NCI-H82 treated with DMSO at 0.1 percent for 48 hours (cell line): ENCODE measurements around the gene FCAMR.
A peak's percentile ranks its signal among the peaks of the same experiment; 100 is the strongest.

ENCODE experiments used
- DNase-seq: peaks from one replicate; lab custom pipeline; 2025; ENCODE audit not compliant: unreplicated experiment; lab: John Stamatoyannopoulos, UW

FCAMR gene, protein sequence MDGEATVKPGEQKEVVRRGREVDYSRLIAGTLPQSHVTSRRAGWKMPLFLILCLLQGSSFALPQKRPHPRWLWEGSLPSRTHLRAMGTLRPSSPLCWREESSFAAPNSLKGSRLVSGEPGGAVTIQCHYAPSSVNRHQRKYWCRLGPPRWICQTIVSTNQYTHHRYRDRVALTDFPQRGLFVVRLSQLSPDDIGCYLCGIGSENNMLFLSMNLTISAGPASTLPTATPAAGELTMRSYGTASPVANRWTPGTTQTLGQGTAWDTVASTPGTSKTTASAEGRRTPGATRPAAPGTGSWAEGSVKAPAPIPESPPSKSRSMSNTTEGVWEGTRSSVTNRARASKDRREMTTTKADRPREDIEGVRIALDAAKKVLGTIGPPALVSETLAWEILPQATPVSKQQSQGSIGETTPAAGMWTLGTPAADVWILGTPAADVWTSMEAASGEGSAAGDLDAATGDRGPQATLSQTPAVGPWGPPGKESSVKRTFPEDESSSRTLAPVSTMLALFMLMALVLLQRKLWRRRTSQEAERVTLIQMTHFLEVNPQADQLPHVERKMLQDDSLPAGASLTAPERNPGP

DNA sequence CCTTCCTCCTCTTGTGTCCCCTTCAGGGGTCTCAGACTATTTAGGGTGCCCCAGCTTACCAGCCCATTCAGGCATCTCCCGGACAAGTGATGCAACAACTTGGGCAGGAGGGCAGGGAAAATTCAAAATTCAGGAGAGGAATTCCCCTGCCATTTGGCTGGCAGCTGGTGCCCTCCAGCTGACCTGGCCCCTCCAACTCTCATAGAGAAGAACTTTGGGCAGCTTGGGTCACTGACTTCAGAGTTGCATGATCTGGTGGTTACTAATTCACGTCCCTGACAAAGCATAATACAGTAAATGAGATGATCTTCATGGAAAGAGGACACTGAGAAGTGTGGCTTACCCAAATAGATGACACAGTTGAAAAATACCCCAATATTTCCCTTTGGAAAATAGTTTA is at the start of gene FCAMR:
Gene FCAMR, minus strand, starts transcription at position 15 of the 400 bp plus-strand sequence. CDS start 335 bp downstream, outside the sequence.
- no peak for DNase-seq

DNA sequence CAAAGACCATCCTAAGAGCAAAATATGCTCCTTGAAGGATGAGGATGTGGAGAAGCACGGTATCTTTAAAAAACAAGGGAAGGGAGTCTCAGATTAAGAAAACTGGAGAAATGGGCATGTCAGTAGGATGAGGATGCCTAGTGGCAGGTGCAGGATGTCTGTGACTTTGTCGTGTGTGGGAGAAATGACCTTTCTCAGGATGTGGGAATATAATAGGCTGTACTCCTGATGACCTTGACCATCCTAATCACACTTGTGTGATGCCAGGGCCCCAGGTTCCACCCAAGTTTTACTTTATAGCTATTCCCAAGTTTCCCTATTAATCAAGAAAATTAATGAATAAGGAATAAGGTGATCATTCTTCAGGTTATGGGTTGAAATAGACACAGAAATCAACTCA is 49.4 kb upstream of the FCAMR start:
- DNase-seq, result no peak

DNA sequence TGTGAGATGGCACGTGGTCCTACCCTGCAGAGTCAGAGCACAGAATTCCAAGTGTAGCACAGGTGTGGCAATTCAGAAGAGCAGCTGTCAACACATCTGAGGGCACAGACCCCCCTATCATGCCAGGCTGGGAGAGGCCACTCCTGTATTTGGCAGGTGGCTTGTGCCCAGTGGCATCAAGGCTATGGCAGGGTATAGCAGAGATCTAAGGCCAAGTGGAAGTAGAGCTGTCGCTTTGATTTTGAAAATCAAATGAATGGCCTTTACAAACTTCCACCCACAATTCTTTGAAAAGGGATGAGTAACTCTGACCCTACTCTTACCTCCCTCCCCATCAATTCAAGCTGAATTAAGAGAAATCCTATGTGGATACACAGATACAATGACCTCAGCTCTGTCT is 48.9 kb upstream of the FCAMR start:
- DNase-seq, result no peak

DNA sequence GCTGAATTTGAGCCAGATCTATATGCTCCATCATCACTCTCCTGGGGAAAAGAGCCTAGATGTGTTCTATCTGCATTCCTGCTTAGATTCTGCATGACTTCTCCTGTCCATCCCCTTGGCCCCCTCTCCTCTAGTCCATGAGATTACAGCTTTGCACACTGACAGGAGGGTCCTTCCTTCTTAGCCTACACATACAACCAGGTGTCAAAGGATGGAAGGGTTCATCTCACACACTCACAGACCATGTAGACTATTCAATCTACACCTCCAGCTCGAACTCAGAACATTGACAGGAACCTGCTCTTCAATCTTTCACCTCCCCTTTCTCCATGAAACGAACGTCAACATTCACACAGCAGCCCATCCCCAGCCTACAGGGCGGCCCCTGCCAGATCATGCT is 48.4 kb upstream of the FCAMR start:
- no peak for DNase-seq

DNA sequence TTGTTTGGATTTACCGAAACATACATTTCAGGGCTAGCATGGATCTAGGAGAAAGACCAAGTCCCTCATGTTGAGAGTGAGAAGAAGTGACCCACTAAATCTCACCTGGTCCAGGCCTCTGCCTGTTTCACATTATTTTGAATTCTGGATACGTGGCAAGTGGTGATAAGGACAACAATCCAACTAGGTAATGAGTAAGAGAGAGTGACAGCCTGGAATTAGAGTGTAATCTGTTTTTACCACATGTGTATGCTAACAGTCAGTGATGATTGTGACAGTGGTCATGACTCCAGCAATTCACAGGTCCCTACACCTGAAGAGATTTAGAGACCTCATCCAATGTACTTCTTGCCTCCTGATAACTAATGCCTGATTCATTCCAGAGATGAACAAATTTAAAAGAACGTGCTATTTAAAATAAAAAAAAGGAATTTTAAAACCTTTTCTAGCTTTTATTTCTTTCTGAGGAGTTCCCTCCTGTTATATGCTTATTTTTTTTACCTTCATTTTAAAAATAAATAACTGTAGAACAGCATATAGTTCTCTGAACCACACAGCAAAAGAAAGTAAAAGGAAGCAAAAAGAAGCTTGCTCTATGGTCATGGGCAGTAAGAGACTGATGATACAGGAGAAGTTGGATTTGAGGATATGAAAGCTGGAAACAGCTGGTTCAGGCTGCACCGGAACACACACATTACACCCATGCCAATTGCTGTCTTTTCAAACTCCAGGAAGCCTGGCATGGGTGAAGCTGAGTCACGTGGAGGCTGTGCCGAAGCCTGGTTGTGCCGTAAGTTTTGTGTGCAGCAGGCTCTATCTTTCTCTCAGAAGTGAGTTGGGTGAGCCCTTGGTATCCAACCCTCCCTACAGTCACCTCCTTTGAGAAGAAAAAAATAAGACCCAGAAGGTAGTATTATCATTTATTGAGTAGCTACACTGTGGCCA is 47.6 kb upstream of the FCAMR start:
- DNase-seq, result no peak

DNA sequence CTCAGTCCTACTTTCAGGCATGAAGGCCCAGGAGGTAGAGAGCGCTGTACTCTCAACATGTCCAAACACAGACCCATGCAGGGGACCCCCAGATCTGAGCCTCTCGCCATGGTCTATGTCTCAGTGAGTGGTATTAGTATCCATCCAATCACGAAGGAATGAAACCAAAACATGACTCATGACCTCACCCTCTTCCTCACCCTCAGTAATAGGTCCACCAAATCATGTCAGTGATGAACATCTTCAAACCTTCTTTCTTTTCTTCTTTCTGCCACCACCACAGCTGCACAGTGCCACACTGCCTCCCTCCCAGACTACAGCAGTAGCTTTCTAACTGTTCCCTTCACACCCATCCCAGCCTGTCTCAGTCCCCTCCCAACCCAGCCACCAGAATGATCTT is 45.5 kb upstream of the FCAMR start:
- DNase-seq, result no peak

DNA sequence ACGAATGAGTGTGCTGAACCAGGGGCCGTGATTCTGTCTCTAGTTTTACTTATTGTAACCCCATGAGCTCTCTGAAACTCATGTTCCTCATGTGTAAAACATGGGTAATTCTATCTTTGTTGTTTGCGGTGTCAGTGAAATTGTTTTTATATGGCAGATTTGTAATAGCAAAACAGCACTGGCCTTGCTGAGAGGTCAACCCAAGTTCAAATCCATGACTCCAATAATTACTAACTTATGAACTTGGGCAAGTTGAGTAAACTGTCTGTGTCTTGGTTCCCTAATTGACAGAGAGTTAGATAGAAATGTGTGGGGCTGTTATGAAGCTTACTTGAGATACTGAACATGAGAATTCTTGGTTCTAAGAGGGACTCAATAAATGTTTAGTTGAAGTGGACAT is 44.5 kb upstream of the FCAMR start:
- no peak for DNase-seq

DNA sequence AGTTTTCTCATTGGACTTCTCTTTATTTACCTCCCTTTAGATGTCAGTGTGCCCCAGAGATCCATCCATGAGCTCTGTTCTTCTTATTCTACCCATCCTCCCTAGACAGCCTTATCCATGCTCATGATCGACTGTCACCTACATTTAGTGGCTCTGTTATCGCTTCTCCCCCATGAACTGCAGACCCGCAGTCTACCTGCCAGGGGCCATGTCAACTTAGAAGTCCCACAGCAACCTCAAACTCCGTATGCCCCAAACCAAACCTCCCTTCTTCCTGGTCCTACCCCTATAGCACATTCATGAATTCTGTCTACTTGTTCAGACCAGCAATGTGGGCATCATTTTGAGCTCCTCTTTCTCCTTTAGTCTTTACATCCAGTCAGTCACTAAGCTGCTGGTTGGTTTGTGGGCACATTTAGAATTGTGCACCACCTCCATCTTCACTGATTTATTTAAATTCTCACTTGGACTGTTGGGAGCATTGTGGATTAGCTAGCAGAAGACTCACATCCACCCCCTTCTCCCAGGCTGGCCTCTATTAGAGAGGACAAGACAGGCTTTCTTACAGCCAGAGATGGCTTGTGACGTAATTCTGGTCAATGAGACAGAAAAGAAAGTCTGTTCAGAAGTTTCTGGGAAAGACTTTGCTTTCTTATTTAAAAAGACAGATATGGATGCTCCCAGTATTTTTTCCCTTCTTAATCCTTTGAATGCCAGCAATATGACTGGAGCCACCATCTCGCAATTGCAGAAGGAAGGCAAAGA is 43.2 kb upstream of the FCAMR start:
- DNase-seq, result no peak

DNA sequence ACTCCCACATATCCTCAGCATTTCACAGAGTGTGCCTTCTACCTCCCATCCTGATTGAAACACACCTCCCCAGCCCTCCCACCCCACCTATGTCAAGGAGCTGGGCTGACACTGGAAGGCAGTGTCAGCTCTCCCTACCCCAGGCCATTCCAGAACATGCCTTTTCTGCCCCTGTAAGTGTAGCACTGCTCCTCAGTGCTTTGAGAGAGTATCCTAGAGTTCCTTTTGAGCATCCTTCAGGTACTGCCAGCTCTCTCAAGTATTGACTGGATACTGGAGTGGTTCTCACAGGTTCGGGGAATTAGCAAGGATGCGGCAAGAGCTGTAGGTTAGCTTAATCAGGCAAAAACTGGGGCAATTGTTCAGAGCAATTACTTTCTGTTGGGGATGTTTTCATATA is 40.5 kb upstream of the FCAMR start:
- no peak for DNase-seq

DNA sequence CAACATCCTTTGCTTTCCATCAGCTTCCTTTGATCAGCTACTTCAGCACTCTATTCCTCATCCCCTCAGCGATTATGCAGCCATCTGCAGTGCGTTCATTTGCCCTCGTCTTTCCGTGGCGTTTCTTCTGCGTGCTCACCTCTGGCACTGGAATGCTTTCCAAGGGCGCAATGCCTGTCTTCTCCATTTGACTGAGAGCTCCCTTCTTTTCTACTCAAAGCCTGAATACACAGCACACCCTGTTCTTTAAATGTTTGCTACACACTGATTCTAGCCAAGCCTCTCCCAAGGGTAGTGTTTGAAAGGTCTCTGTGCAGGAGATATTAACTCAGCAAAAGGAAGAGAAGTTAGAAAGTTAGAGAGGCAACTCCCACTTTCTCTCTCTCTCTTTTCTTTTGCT is 39.7 kb upstream of the FCAMR start:
- DNase-seq, result no peak

DNA sequence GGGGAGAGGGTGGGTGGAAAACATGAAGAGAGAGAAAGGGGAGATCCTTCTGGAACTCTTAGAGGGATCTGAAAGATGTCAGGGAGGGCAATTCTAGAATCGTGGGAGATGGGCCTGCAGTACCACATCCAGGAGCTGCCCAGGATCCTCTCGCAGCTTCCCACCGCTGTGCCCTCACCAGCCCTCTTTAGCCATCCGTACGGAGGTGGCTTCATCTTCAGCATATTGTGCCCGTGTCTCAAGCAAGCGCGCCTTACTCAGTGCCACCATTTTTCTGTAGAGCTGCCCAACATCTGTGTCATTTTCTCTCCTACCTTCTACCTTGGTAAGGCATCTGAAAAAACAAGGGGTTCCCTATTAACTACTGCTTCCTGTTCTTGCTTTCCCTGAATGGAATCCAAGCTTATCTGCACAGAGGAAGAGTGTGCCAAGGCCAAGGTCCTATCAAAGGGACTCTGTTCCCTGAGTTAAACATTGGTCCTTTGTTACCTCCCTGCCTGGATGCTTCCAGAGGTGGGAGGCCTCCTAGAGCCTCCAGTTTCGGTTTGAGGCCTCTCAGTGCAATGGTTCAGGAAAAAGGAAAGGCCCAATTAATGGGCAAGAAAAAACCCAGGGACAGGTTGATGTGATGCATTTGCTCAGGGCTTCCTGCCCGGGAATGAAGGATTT is 39.1 kb upstream of the FCAMR start:
- no peak for DNase-seq

DNA sequence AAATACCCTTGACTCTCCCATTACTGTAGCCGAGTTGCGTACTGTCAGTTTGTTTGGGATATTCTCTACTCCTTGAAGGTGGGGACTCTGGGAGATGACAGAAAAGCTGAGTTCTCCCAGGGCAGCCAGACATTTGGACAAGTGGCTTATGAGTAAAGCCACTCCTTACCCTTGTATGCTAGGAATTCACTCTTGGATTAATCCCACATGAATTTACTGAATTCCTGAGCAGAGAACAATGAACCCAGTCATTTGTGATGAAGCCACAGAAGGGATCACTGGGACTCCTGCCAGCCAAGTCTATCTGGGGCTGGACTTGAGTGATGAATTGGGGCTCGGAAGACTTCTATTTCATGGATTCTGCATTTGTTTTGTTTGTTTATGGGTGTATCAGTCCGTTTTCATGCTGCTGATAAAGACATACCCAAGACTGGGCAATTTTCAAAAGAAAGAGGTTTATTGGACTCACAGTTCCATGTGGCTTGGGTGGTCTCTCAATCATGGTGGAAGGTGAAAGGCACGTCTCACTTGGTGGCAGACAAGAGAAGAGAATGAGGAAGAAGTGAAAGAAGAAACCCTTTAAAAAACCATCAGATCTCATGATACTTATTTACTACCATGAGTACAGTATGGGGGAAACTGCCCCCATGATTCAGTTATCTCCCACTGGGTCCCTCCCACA is 37.2 kb upstream of the FCAMR start:
- DNase-seq, result no peak

DNA sequence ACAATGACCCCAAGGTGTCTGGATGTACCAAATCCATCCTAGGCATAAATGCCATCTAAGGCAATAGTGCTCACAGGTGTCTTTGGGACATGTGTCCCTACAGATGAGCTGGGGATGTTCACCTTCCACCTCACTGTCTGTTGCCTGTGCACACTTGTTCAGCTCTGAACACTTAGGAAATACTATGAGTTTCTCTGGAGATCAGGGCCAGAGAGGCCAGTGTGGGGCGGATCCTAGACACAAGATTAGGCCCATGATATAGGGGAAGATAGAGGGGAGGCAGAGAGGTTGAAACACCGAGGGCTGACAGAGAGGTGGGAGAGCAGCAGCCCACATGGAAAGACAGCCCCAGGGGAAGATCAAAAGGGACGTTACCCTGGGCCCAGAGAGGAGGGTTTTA is 36.7 kb upstream of the FCAMR start:
- DNase-seq, result no peak

DNA sequence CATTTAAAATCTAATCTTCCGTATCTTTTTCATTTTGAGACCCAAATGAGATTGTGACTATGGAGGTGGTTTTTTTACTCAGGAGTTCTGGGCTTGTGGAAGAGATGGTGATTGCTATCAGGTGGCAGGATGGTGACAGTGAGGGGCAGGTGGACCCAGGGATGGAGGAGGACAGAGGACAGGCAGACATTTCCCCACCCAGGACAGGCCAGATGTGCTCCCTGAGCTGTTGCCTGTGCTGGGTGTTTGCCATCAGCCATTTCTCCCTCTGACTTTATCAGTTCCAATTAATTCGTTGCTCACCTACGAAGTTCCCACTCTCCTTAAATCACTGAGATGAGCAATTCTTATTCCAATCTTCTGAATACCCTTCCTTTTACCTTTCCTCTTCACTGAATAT is 35.8 kb upstream of the FCAMR start:
- DNase-seq, result no peak

DNA sequence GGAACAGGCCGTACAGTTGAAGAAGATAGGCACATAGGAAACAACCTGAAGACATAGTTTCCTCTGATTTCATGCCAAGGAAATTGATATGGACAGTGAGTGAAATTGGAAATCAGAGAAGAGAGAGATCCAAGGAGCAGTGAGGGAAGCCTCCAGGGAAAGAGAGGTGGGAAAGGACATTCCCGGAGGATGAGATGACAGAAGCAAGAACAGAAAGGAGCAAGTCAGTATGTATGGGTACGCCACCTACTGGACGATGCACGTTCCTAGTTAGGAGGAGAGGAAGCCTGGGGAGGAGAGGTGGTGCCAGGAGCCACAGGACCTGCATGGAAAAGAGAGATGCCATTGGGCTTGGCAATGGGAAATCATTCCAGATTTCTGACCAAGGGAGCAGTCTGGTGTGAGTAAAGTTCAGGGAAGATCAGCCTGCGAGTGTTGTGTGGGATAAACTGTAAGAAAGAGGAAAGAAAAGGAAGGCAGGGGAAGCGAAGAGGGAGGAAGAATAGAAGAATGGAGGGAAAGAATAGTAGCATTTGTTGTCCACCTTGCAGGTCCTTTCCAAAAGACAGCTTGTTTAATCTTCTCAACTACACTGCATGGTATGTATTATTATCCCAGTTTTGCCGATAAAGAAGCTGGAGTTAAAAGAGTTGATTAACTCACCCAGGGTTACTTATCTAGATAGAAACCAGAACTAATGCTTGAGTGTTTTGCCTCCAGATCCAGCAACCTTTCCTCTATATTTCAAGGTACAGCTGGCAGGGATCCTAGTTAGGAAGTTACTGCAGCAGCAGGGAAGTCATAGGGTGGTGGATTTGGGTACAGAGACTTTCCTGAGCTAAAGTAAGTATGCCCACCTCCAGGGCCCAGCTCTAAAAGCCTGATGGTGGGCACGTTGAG is 34.9 kb upstream of the FCAMR start:
- DNase-seq, result peak; percentile 41

DNA sequence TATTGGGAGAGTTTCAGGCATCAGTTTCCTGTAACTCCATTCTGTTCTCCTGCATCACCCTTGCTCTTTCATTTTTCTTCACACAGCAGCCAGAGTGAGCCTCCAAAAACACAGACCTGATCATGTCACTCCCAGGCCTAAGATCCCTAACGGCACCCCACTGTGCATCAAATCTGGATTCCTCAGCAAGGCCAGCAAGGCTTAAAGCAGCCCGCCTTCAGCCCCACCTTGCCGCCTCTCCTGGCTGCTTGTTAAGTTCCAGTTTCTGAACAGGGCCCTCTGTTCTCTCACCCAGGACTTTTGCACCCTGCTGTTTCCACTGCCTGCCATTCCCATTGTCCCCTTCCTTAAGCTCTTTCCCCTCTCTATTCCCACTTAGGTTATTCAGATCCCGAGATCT is 33.0 kb upstream of the FCAMR start:
- DNase-seq, result no peak

DNA sequence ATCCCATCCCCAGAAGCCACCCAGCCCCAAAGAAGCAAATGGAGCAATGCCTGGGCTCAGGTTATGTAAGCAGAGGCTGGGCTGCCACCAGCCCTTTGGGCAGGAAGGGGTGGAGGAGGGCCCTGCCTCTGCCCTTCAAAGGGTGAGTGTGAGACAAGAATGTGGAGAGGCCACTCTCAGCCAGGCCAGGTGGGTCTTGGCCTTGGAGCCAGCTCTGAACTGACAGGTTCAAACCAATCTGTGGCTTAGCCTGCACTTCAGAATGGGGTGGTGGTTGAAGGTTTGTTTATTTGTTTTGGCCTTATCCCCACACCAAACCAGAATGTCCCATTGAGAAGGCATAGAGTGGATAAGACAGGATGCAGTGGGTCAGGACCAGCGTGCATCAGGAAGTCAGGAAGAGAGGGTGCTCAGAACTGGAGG is 32.5 kb upstream of the FCAMR start:
- no peak for DNase-seq

DNA sequence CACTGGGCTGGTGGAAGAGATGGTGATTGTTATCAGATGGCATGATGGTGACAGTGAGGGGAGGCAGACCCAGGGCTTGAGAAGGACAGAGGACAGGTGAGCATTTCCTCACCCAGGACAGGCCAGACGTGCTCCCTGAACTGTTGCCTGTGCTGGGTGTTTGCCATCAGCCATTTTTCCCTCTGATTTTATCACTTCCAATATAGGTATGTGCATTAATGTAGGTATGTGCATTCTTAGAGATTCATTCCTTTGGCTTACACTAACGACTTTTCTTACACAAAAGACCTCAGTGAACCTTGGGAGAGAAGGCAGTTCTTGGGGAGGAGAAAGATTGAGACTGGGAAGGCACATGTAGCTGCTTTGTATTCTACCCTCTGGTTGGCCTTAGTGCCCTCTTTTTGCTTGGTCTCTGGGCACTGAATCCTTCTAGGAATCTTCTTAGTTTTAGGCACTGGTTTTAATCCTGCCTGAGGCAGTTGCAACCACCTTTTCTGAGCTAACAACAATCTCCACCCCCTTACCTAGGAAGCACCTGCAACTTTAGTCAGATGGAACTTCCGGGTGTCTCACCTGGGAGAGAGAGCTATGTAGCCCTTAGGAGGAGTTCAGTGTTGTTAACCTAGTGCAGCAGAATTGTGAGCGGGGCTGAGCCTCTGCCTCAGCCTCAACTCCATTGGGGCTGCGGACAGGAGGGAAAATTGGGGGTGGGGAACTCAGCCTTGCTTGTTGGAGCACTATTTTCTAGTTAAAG is 31.4 kb upstream of the FCAMR start:
- no peak for DNase-seq
